ENCODE data around the gene NPC2. TPM values are rescaled to one million over a fixed set of nuclear protein-coding genes. Genes with fewer than 3 reads are reported as not detected.

The NPC2 gene
- polyA plus RNA-seq, 4 donors = 106 to 504 (median 209) TPM

Other genes with a start within 250 kb of the NPC2 start
- 100 to 1,000 TPM in 1 of 4 donors, 10 to 100 TPM in 3; 31.1 to 138 (median 51.7) TPM for gene ABCD4, start 190.4 kb downstream of the NPC2 start, polyA plus RNA-seq
- gene VRTN, start 144.8 kb downstream of the NPC2 start, polyA plus RNA-seq = under 1 TPM in 2 of 4 donors, not detected in 2; 0.24 to 0.85 TPM
- gene SYNDIG1L, start 67.1 kb downstream of the NPC2 start, polyA plus RNA-seq = 1 to 10 TPM in 1 of 4 donors, under 1 TPM in 1, not detected in 2; 0.06 to 3.0 TPM
- 10 to 100 TPM; 23.4 to 37.4 (median 27.8) TPM for gene ISCA2, start 460 bp upstream of the NPC2 start, polyA plus RNA-seq
- 1 to 10 TPM in 2 of 4 donors, under 1 TPM in 2; 0.22 to 1.8 (median 1.1) TPM for gene LTBP2, start 118.9 kb upstream of the NPC2 start, polyA plus RNA-seq
- gene AREL1, start 219.8 kb upstream of the NPC2 start, polyA plus RNA-seq = 10 to 100 TPM in 3 of 4 donors, 1 to 10 TPM in 1; 8.4 to 20.4 (median 16.4) TPM
- gene FCF1, start 219.8 kb upstream of the NPC2 start, polyA plus RNA-seq = 10 to 100 TPM; 11.9 to 40.0 (median 23.8) TPM